ENCODE results near the gene GABPB1. TPM values are rescaled to one million over a fixed set of nuclear protein-coding genes. Genes with fewer than 3 reads are reported as not detected.

Gene GABPB1
- total RNA-seq, 1 donor from 2014 or later: 8.1 TPM

DNA sequence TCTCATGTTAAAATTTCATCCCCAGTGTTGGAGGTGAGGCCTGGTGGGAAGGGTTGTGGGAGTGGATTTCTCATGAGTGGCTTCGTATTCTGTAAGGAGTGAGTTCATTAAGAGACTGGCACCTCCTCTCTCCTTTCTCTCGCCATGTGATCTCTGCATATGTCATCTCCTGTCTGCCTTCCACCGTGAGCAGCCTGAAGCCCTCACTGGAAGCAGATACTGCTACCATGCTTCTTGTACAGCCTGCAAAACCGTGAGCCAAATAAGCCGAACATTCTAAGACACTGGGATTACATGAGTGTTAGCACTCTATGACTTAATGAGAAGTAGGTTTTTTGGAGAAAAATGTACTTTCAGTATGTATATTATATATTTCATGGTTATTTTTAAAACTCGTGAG, 6.8 kb upstream of the GABPB1 start:
- intact Hi-C loops (cut with micrococcal nuclease): no loop called here
- H3K9me3 ChIP-seq (replicated peaks): no peaks in the 10 kb centered on the region
- TF ChIP-seq CTCF (IDR thresholded peaks at IDR 0.05; ENCODE audit: borderline replicate concordance): no peak
- H3K27ac ChIP-seq (replicated peaks): no peak overlapping the region
- peaks cover 11% of the 10 kb centered on the region for H3K4me1 ChIP-seq
- no peaks in the 10 kb centered on the region for H3K27me3 ChIP-seq (ENCODE audit: low read depth)
- no peak overlapping the region for H3K4me3 ChIP-seq
- H3K36me3 ChIP-seq: peaks cover 22% of the 10 kb centered on the region
- DNase-seq: no peak

- Histone ChIP-seq H3K9me3 (replicated peaks) (no peaks in the 10 kb centered on the region), H3K4me1 (peaks cover 38% of the 10 kb centered on the region), H3K36me3 (peaks cover 22% of the 10 kb centered on the region), H3K27ac (replicated peaks) (no peak overlapping the region), H3K4me3 (no peak overlapping the region), H3K27me3 (ENCODE audit: low read depth) (no peaks in the 10 kb centered on the region)
- intact Hi-C loops (cut with micrococcal nuclease): no loop called here
- DNase-seq: no peak
- TF ChIP-seq CTCF (IDR thresholded peaks at IDR 0.05; ENCODE audit: borderline replicate concordance): peak; percentile 37
Observed at GRCh38 chr15:50358845-50359244, 3.8 kb upstream of the GABPB1 start.

GRCh38 chr15:50355980-50356379, 982 bp upstream of the GABPB1 start:
- Histone ChIP-seq H3K36me3 (peaks cover 11% of the 10 kb centered on the region), H3K4me1 (peaks cover 67% of the 10 kb centered on the region), H3K27ac (replicated peaks) (peak overlapping the region; percentile 99), H3K9me3 (replicated peaks) (no peaks in the 10 kb centered on the region), H3K27me3 (ENCODE audit: low read depth) (no peaks in the 10 kb centered on the region), H3K4me3 (peak overlapping the region; percentile 97)
- intact Hi-C loops (cut with micrococcal nuclease): no loop called here
- no peak for TF ChIP-seq CTCF (IDR thresholded peaks at IDR 0.05; ENCODE audit: borderline replicate concordance)
- DNase-seq: no peak

- peak overlapping the region; percentile 99 for H3K27ac ChIP-seq (replicated peaks)
- H3K27me3 ChIP-seq (ENCODE audit: low read depth): no peaks in the 10 kb centered on the region
- H3K9me3 ChIP-seq (replicated peaks): no peaks in the 10 kb centered on the region
- no peak for DNase-seq
- peaks cover 7% of the 10 kb centered on the region for H3K36me3 ChIP-seq
- TF ChIP-seq CTCF (IDR thresholded peaks at IDR 0.05; ENCODE audit: borderline replicate concordance): no peak
- intact Hi-C loops (cut with micrococcal nuclease): no loop called here
- H3K4me1 ChIP-seq: peaks cover 71% of the 10 kb centered on the region
- H3K4me3 ChIP-seq: peak overlapping the region; percentile 97
Observed at GRCh38 chr15:50355619-50355905, 564 bp upstream of the GABPB1 start.

- no peak for TF ChIP-seq CTCF (IDR thresholded peaks at IDR 0.05; ENCODE audit: borderline replicate concordance)
- Histone ChIP-seq H3K4me1 (peaks cover 84% of the 10 kb centered on the region), H3K36me3 (peaks cover 4% of the 10 kb centered on the region), H3K9me3 (replicated peaks) (no peaks in the 10 kb centered on the region), H3K27ac (replicated peaks) (peak overlapping the region; percentile 99), H3K4me3 (peak overlapping the region; percentile 97), H3K27me3 (ENCODE audit: low read depth) (no peaks in the 10 kb centered on the region)
- DNase-seq: peak; percentile 22
- intact Hi-C loops (cut with micrococcal nuclease): no loop called here
Observed at GRCh38 chr15:50353975-50354837, 792 bp downstream of the GABPB1 start.

Data from left ventricle myocardium inferior (tissue), 1 donor.